Measurements from ENCODE around the gene SPRY2. TPM values are rescaled to one million over a fixed set of nuclear protein-coding genes. Genes with fewer than 3 reads are reported as not detected.
A peak's percentile ranks its signal among the peaks of the same experiment; 100 is the strongest.
"Not testable (repeated sequence)": the region's sequence is repeated elsewhere in the genome, so short reads cannot be mapped to it uniquely, and the experiment has no call there.

The SPRY2 gene
- total RNA-seq, 1 experiment from 2014 or later, result 9.2 TPM

DNA sequence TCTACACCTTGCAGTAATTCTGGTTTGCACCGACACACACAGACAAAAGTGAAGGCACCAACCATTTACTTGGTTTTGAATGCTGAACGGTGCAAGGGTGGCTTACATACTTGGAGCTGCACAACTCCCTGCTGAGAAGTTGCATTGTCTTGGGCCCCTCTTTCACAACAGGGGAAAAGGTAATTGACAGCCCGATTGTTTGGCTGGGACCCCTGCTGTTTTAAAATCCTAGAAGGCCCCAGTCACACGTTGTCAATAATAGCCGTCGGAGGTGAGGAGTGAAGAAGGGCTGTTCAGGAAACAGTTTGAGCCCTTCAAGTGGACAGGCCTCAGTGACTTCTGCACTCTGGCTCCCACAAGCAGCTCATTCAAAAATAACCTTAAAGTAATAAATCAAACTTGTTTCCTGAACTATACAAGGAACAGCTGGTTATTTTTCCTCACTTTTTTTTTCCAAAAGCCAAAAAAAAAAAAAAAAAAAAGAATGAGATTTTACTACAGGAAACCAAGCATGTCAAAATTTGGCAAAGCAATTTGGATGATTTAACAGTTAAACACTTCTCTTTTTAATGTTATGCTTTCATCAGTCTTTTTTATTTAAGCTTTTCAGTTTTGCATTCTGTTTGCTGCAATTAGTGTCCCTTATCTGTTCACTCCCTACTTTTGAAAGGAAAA lies 19.0 kb upstream of the SPRY2 start:
- in situ Hi-C loops (cut with HindIII; ENCODE audit: low pct_unique_long_range_greater_than_20kb, low sequenced_read_pairs), result no loop called here
- peak; percentile 7 for DNase-seq (ENCODE audit: low read depth)

DNA sequence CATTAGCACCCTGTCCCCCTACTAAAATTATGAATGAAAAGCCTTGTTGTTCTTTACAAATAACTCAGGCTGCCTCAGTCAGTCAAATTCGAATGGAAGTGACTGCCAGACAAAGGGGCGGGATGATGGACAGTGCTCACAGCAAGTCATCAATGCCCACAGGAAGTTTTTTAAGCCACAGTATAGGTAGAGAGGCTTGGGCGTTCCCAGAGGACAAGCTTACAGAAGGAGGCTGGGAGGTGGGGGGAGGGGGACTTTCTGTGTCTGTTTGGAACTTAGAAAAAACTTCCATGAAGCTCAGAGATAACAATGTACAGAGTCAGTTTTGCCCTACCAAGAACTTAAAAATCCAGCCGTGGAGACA lies 18.5 kb upstream of the SPRY2 start:
- in situ Hi-C loops (cut with HindIII; ENCODE audit: low pct_unique_long_range_greater_than_20kb, low sequenced_read_pairs), result no loop called here
- no peak for DNase-seq (ENCODE audit: low read depth)

DNA sequence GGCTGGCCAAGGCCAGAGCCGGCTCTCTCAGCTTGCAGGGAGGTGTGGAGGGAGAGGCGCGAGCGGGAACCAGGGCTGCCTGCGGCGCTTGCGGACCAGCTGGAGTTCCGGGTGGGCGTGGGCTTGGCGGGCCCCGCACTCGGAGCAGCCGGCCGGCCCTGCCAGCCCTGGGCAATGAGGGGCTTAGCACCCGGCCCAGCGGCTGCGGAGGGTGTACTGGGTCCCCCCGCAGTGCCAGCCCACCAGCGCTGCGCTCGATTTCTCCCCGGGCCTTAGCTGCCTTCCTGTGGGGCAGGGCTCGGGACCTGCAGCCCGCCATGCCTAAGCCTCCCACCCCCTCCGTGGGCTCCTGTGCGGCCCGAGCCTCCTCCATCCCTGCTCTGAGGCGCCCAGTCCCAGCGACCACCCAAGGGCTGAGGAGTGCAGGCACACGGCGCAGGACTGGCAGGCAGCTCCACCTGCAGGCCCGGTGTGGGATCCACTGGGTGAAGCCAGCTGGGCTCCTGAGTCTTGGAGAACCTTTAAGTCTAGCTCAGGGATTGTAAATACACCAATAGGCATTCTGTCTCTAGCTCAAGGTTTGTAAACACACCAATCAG lies 14.7 kb upstream of the SPRY2 start:
- DNase-seq (ENCODE audit: low read depth); in situ Hi-C loops (cut with HindIII; ENCODE audit: low pct_unique_long_range_greater_than_20kb, low sequenced_read_pairs): not testable (repeated sequence)

DNA sequence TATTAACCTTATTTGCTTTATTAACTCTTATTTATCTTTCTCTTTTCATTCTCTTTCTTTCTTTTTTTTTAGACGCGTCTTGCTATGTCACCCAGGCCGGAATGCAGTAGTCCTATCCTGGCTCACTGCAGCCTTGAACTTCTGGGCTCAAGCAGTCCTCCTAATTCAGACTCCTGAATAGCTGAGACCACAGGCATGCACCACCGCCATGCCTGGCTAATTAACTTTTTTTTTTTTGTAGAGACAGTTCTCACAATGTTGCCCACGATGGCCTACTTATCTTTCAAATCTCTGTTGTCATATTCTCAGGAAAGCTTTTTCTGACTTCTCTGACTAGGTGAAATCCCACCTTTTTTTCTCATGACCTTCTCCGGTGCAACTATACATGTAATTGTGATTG lies 7.8 kb upstream of the SPRY2 start:
- in situ Hi-C loops (cut with HindIII; ENCODE audit: low pct_unique_long_range_greater_than_20kb, low sequenced_read_pairs), result no loop called here
- DNase-seq (ENCODE audit: low read depth), result no peak

DNA sequence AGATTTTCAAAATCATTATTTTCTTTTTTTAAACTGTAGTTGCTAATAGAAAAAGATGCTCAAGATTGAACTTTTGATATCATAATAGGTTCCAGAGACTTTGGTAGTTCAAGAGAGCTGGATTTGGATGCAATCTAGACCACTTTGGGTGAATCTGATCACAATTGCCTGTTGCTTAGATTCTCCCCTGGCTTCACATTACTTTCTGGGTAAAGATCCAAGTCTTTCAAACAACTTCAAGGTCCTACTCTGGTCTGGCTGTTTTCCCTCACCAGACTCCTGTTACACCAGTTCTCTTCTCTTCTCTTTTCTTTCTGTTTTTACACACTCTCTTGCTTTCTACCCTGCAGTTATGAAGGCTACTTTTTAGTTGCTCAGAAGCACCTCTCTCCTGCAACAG lies 7.4 kb upstream of the SPRY2 start:
- in situ Hi-C loops (cut with HindIII; ENCODE audit: low pct_unique_long_range_greater_than_20kb, low sequenced_read_pairs), result no loop called here
- no peak for DNase-seq (ENCODE audit: low read depth)

DNA sequence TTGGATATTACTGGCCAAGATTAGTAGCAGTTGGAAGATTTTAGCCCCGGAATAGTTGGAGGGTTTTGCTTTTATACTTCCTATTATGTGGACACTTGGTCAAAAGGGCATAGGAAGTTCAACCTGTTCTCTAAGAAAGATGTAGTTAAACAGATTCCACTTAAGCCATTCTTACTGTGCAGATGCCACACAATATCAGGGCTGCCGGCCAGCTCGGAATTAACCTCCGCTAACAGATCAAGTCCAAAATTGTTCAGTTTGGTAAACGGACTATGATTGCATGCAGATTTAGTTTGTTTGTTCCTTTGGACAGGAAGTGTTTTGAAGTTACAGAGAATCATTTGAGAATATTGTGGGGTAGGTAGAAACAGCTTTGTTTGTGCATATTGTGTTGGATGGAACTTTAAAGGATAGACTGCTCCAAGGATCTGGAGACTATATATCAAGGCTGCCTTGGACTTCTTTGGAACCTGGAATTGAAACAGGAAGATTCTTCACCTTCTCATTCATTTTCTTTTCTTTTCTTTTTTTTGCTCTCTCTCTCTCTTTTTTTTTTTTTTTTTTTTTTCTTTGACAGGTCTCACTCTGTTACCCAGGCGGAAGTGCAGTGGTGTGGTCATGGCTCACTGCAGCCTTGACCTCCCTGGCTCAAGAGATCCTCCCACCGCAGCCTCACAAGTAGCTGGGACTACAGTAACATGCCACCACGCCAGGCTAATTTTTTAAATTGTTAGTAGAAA lies 5.0 kb upstream of the SPRY2 start:
- in situ Hi-C loops (cut with HindIII; ENCODE audit: low pct_unique_long_range_greater_than_20kb, low sequenced_read_pairs), result no loop called here
- DNase-seq (ENCODE audit: low read depth), result no peak

DNA sequence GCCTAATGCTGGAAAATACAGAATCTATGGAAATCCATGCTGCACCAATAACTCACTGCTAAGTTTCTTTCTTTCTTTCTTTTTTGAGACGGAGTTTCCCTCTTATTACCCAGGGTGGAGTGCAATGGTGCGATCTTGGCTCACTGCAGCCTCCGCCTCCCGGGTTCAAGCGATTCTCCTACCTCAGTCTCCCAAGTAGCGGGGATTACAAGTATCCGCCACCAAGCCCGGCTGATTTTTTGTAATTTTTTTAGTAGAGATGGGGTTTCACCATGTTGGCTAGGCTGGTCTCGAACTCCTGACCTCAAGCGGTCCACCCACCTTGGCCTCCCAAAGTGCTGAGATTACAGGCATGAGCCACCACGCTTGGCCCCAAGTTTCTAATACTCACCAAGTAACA lies 3.1 kb upstream of the SPRY2 start:
- in situ Hi-C loops (cut with HindIII; ENCODE audit: low pct_unique_long_range_greater_than_20kb, low sequenced_read_pairs); DNase-seq (ENCODE audit: low read depth): not testable (repeated sequence)

DNA sequence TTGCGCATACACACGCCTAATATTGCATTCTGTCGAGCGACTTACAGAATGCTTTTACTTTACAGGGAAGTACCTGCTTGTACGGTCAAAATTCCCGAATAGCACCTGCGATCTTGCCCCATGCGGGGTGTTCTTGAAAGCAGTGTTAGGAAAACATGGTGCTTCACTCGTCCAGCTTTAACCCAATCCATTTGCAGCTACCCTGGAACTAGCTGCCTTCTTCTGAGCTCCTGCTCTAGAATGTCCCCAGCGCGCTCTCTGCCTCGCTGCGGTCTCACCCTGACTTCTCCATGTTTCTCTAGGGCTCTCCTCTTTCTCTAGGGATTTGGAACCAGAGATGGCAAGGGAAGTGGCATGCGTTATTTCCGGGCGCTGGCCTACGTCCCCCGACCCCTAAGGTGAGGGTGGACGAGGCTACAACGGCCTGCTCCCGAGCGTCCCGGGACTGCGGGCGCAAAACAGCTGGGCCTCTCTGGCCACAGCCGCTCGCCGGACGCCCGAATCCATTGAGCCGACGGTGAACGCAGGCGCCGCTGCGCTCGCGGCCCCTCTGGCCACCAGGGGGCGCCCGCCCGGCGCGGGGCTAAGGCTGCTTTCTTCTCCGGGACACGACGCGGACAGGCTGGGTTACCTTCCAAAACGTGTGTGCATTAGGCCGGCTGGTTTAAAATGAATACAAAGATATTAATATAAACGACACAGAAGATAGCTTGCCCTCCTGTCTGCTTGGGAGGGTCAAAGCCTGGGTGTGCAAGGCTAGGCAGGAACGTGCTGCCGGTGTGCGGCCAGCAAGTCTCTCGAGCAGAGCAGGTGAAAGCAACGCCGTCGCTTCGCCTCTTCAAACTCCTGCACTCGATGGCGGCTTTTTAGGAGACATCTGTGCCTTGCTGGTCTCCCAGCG lies 1.8 kb upstream of the SPRY2 start:
- in situ Hi-C loops (cut with HindIII; ENCODE audit: low pct_unique_long_range_greater_than_20kb, low sequenced_read_pairs), result no loop called here
- peak; percentile 69 for DNase-seq (ENCODE audit: low read depth)

DNA sequence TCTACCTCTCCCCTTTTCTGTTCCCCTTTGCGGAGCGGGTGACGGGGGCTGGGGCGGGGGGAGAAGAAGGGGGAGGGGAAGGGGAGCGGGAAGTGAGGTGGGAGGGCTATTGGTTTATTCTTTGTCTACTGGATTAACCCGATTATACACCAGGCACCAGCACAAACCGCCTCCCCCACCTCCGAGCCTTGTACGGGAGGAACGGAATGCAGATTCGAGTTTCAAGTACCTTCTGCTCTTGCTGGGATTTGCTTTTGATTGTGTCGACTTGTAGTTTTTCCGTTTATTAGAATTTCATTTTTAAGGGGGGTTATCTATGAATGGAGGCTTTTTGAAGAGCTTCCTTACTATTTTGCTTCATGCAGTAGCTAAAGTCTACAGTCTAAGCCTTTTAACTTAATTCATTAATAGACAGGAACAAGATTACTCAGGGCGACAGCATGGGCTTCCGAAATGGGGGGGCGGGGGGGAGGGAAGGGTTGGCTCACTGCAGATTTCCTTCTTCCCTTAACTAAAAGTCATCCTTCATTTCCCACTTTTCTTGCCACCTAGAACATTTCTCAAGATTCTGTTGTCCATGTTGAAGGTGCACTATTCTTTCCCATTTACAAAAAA lies 937 bp upstream of the SPRY2 start:
- in situ Hi-C loops (cut with HindIII; ENCODE audit: low pct_unique_long_range_greater_than_20kb, low sequenced_read_pairs), result no loop called here
- peak; percentile 16 for DNase-seq (ENCODE audit: low read depth)

DNA sequence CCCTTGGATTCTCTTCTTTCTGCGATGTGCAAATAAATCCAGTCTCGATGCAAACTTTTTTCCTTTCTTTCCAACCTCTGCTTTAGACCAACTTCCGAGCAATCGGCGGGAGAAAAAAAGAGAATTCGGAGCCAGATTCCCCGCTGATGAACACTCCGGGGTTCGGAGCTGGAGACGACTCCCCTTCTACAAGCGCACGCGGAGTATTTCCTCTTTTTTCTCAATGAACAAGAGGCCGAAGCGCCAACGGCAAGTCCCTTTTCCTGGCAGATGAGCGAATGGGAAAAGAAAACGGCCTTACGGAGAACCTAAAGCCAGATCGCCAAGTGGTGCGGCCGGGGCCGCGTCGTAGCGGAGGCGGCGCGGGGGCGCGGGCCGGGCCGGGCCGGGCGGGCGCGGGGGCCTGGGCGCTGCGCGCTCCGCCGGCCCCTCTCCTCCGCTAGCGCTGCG lies 250 bp downstream of the SPRY2 start:
- in situ Hi-C loops (cut with HindIII; ENCODE audit: low pct_unique_long_range_greater_than_20kb, low sequenced_read_pairs), result no loop called here
- peak; percentile 55 for DNase-seq (ENCODE audit: low read depth)

DNA sequence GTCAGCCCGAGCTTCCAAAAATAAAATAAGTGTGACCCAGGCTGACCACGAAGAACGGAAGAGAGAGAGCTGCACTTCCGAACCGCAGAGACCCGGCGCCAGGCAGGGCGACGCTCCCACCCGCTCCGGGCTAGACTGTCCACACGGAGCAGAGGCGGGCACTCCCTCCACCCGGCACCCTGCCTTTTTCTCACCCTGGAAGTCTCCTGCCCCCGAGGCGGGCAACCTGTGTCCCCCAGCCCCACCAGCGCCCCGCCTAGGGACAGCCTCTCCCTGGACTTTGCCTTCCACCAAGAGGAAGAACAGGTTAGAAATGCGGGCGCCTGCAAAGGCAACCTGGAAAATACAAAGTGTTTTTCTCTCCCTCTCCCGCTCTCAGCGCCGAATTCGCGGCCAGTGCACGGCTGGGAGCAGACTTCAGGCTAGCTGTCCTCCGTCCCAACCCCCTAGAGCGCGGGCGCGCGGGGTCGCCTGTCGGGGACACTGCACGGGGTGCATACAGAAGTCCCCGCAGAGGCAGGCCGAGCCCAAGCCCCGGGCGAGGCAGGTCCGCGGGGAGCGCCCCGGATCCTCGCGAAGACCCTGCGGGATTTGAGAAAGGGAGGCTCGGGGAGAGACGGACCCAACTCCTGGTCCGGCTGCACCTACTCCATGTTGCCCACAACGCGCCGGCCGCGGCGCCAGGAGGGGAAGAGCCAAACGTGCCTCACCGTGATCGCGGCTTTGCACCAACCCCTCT lies 845 bp downstream of the SPRY2 start:
- DNase-seq (ENCODE audit: low read depth), result peak; percentile 23

DNA sequence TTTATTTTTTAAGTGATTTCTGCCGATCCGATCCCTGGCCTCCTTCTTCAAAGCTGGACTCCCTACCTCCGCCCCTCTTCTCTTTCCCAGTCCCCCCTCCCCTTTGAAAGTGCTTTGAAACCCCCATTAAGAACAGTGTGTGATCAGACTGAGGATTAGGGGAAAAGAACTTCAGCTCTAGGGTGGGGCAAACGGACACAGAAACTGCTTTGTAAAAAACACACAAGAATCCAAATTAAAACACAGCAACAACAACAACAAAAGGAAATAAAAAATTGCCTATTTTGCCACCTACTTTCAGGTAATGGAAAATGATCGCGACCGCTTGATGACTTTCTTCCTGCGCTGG lies 1.4 kb downstream of the SPRY2 start:
- in situ Hi-C loops (cut with HindIII; ENCODE audit: low pct_unique_long_range_greater_than_20kb, low sequenced_read_pairs), result no loop called here
- DNase-seq (ENCODE audit: low read depth), result no peak

More for the DNA sequence above, 845 bp downstream of the SPRY2 start:
- in situ Hi-C loops (cut with HindIII; ENCODE audit: low pct_unique_long_range_greater_than_20kb, low sequenced_read_pairs), result no loop called here

DNA sequence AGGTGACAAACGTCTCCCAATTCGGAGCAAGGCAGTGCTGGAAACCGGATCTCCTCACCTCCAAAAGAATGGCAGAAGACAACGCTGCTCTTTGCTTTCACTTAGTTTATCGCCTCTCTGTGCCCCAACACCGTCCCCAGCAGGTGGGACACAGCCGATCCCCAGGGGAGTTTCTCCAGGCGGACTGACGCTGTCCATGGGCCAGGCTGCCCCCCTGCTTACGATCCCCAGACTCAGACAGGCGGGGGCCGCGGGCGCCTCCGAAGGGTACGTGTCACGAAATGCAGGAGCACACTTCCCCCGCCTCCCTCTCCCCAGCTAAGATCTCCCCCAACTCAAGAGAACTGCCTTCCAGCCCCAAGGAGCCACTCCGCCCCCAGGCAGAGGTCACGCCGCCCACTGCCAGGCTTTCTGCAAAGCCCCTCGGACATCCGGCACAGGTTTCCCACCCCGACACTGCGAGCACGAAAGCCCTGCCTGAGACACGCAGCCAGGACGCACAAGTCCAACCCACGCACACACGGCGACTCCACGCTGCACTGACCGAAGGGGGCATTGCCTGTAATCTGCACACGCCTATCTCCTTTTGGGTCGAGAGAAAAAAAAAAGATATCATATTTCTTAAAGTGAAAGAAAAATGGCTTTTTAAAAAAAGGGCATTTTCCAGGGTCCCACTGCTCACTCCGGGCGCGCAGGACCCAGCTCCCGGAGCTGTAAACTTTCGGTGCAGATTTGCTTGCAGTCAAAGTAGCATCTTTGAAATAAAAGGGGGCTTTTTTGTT lies 2.0 kb downstream of the SPRY2 start:
- DNase-seq (ENCODE audit: low read depth), result peak; percentile 48
- in situ Hi-C loops (cut with HindIII; ENCODE audit: low pct_unique_long_range_greater_than_20kb, low sequenced_read_pairs), result no loop called here

DNA sequence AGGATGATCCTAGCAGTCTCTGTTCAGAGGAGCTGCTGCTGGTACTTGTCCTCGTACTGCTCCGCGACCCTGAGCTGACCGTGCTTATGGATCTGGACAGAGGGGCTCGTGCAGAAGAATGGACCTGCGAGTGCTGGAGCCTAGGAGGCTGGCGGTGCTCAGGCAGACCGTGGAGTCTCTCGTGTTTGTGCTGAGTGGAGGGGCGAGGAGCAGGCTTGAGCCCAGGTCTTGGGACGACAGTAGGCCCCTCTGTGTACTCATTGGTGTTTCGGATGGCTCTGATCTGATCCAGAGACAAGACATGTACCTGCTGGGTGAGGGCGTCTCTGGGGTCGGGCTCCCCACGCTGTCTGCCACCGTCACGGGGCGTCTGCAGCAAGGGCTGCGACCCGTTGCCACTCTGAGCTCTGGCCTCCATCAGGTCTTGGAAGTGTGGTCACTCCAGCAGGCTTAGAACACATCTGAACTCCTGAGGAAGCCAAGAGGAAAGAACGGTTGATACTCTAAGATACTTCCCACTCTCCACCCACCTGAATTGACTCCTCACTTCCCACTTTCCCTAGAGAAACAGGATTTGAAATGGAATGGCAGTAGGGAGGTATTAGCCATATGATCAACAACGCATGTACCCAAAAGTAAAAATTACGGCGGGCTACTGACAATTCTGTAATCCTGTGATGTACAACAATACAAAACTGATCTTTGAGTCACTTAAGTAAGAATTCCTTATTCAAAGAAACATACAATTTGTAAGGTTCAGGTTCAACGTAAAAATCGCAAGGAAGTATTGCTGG lies 3.4 kb downstream of the SPRY2 start:
- no peak for DNase-seq (ENCODE audit: low read depth)
- in situ Hi-C loops (cut with HindIII; ENCODE audit: low pct_unique_long_range_greater_than_20kb, low sequenced_read_pairs), result no loop called here

DNA sequence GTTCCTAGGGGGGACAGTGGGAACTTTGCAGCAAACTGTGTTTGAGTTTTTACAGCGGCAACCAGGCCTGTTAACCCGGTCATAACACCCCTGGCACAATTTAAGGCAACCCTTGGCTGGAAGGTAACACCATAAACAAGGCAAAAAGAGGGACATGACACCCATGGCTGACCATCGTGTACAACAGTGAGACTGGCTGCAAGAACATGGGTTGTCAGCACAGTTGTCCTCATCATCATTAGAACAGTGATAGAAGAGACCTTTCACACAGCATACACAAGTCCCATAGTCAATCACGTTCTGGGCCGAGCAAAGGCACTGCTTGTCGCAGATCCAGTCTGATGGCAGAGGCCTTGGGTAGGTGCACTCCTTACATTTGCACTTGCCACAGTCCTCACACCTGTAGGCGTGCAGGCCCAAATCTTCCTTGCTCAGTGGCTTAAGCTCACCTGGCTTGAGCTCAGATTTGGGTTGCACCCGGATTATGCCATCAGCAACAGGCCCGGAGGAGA lies 4.1 kb downstream of the SPRY2 start:
- in situ Hi-C loops (cut with HindIII; ENCODE audit: low pct_unique_long_range_greater_than_20kb, low sequenced_read_pairs), result no loop called here
- DNase-seq (ENCODE audit: low read depth), result no peak

DNA sequence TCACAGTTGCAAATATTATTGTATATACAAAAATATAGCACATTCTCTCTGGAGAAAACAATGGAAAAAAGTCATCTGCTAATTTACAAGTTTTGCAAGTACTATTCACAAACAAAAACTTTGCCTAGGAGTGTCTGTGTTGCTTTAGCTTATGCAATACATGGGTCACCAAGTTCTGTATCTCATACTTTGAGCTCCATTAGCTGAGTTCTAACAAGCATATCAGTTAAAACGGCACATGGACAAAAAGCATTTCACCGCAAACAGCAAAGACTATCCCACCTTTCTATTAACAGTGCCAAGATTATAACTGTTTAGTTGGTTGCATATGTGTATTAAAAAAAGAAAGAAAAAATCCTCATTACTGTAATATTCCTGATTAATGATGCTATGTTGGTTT lies 4.6 kb downstream of the SPRY2 start:
- in situ Hi-C loops (cut with HindIII; ENCODE audit: low pct_unique_long_range_greater_than_20kb, low sequenced_read_pairs), result no loop called here
- DNase-seq (ENCODE audit: low read depth), result no peak
